Neuron (in vitro differentiated cells): Measurements from ENCODE around the gene PGA4.
"Not testable (repeated sequence)": the region's sequence is repeated elsewhere in the genome, so short reads cannot be mapped to it uniquely, and the experiment has no call there.

ENCODE experiments used
- H2AFZ ChIP-seq: one replicate; pipeline ENCODE4 v1.6.1; 2013; ENCODE audit warnings: low read depth, mild to moderate bottlenecking, inconsistent platforms, low read length, moderate library complexity
- H3K27me3 ChIP-seq: one replicate; pipeline ENCODE4 v1.6.1; 2013; ENCODE audit warnings: low read length; ENCODE audit not compliant: insufficient read depth
- H3K36me3 ChIP-seq: one replicate; pipeline ENCODE4 v1.6.1; 2013; ENCODE audit warnings: low read length; ENCODE audit not compliant: insufficient read depth
- H3K4me1 ChIP-seq: one replicate; pipeline ENCODE4 v1.6.1; 2013; ENCODE audit warnings: low read length; ENCODE audit not compliant: insufficient read depth
- H3K4me3 ChIP-seq: 2 replicates; pipeline ENCODE4 v1.5.1; 2013; ENCODE audit warnings: mild to moderate bottlenecking, low read length, moderate library complexity
- H3K9me3 ChIP-seq: one replicate; pipeline ENCODE4 v1.6.1; 2013; ENCODE audit warnings: low read length

PGA4 gene

GRCh38 chr11:61222047-61222446, at the start of gene PGA4:
PGA4 (plus strand) TSS chr11:61222347; CDS start chr11:61222401, 54 bp downstream.
- H2AFZ ChIP-seq, H3K27me3 ChIP-seq, H3K9me3 ChIP-seq, H3K4me1 ChIP-seq, H3K4me3 ChIP-seq, H3K36me3 ChIP-seq: not testable (repeated sequence)

- Histone ChIP-seq H3K9me3 (no peaks in the 10 kb centered on the region), H2AFZ (no peak overlapping the region), H3K36me3 (no peaks in the 10 kb centered on the region), H3K4me3 (no peak overlapping the region), H3K4me1 (no peaks in the 10 kb centered on the region), H3K27me3 (peaks cover 3% of the 10 kb centered on the region)
Observed at GRCh38 chr11:61172356-61172755, 49.8 kb upstream of the PGA4 start.

GRCh38 chr11:61172888-61173287, 49.3 kb upstream of the PGA4 start:
- no peaks in the 10 kb centered on the region for H3K9me3 ChIP-seq
- peaks cover 3% of the 10 kb centered on the region for H3K27me3 ChIP-seq
- no peaks in the 10 kb centered on the region for H3K36me3 ChIP-seq
- no peaks in the 10 kb centered on the region for H3K4me1 ChIP-seq
- H3K4me3 ChIP-seq: no peak overlapping the region
- H2AFZ ChIP-seq: no peak overlapping the region

- Histone ChIP-seq H3K4me3 (no peak overlapping the region), H3K4me1 (no peaks in the 10 kb centered on the region), H3K9me3 (no peaks in the 10 kb centered on the region), H3K36me3 (no peaks in the 10 kb centered on the region), H2AFZ (no peak overlapping the region), H3K27me3 (peaks cover 3% of the 10 kb centered on the region)
Observed at GRCh38 chr11:61173456-61173855, 48.7 kb upstream of the PGA4 start.

GRCh38 chr11:61174273-61174672, 47.9 kb upstream of the PGA4 start:
- Histone ChIP-seq H3K36me3 (no peaks in the 10 kb centered on the region), H3K27me3 (peaks cover 3% of the 10 kb centered on the region), H2AFZ (no peak overlapping the region), H3K4me3 (no peak overlapping the region), H3K9me3 (no peaks in the 10 kb centered on the region), H3K4me1 (no peaks in the 10 kb centered on the region)

DNA sequence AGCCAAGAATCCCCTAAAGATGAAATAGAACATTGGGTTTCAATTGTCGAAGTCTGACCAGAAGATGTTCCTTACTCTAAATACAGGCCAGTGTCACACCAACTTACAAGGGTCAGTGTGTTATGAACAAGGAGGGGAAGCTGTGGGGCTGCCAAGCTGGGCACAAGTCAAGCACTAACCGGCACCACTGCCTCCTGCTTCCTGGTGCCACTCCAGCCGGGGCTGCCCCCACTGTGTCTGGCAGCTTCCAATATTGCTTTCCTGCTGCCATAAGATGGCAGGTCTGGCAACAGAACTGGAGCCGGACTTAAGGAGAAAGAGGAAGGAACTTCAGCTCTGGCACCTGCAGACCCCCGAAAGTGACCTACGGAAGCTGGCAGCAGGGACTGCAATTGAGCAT, 47.2 kb upstream of the PGA4 start:
- H2AFZ ChIP-seq: no peak overlapping the region
- H3K36me3 ChIP-seq: no peaks in the 10 kb centered on the region
- peaks cover 3% of the 10 kb centered on the region for H3K27me3 ChIP-seq
- H3K4me1 ChIP-seq: no peaks in the 10 kb centered on the region
- H3K4me3 ChIP-seq: no peak overlapping the region
- no peaks in the 10 kb centered on the region for H3K9me3 ChIP-seq

DNA sequence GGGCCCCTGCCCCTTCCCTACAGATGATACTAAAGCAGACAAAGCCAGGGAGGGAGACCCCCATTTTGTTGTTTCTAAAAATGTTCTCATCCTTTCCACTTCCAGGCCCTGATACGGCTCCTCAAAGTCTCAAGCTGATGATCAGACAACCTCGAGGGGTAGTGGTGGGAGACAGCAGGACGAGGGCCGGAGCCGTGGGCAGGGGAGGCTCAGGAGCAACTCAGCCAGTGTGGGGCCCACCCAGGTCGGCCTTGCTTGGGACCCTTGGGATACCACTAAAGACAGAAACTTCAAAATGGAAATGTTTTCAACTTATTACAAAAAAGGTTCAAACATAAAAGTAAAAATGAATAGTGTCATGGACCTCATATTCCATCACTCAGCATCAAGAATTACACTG, 45.7 kb upstream of the PGA4 start:
- Histone ChIP-seq H3K4me1 (no peaks in the 10 kb centered on the region), H2AFZ (no peak overlapping the region), H3K27me3 (peaks cover 3% of the 10 kb centered on the region), H3K36me3 (no peaks in the 10 kb centered on the region), H3K4me3 (no peak overlapping the region), H3K9me3 (no peaks in the 10 kb centered on the region)

DNA sequence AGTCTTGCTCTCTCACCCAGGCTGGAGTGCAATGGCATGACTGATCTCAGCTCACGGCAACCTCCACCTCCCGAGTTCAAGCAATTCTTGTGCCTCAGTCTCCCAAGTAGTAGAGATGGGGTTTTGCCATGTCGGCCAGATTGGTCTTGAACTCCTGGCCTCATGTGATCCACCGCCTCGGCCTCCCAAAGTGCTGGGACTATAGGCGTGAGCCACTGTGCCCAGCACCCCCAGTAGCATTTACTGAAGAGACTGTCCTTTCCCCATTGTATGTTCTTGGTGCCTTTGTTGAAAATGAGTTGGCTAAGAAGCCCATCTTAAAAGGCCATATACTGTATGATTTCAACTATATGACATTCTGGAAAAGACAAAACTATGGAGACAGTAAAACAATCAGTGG, 41.9 kb upstream of the PGA4 start:
- not testable (repeated sequence) for H3K4me3 ChIP-seq, H3K27me3 ChIP-seq, H2AFZ ChIP-seq, H3K4me1 ChIP-seq, H3K36me3 ChIP-seq, H3K9me3 ChIP-seq

DNA sequence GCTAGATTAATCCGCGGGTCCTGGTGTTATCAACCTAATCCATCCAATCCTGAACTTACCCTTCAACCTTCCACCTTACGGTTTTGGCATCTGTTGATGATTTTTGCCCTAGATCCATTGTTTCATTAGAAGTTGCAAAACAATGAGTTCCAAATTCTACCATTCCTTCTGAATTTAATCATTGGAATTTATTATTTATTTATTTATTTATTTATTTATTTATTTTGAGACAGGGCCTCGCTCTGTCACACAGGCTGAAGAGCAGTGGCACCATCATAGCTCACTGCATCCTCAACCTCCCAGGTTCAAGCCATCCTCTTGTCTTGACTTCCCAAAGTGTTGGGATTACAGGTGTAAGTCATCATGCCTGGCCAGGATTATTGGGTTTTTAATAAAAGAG, 40.7 kb upstream of the PGA4 start:
- Histone ChIP-seq H3K4me1 (no peaks in the 10 kb centered on the region), H3K36me3 (no peaks in the 10 kb centered on the region), H3K4me3 (no peak overlapping the region), H3K27me3 (no peaks in the 10 kb centered on the region), H3K9me3 (no peaks in the 10 kb centered on the region), H2AFZ (no peak overlapping the region)

DNA sequence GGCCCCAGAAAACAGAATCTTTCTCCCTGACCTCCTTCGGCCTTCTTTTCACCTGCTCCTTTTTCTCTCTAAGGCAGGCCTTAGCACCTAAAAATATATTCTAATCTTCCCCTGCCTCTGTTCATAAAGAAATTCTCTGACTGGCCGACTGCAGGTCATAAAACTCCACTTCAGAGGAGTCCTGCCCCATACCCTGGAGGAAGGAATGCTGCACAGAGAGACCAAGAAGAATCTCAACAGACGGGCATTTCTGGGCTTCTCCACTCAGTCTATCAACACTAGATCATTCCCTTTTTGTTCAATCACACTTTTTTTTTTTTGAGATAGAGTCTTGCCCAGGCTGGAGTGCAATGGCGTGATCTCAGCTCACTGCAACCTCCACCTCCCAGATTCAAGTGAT, 38.5 kb upstream of the PGA4 start:
- Histone ChIP-seq H2AFZ (no peak overlapping the region), H3K27me3 (no peaks in the 10 kb centered on the region), H3K36me3 (no peaks in the 10 kb centered on the region), H3K4me1 (no peaks in the 10 kb centered on the region), H3K4me3 (no peak overlapping the region), H3K9me3 (no peaks in the 10 kb centered on the region)

- H3K36me3 ChIP-seq: no peaks in the 10 kb centered on the region
- H2AFZ ChIP-seq: no peak overlapping the region
- H3K4me3 ChIP-seq: no peak overlapping the region
- no peaks in the 10 kb centered on the region for H3K27me3 ChIP-seq
- no peaks in the 10 kb centered on the region for H3K9me3 ChIP-seq
- no peaks in the 10 kb centered on the region for H3K4me1 ChIP-seq
Observed at GRCh38 chr11:61186504-61186903, 35.6 kb upstream of the PGA4 start.

DNA sequence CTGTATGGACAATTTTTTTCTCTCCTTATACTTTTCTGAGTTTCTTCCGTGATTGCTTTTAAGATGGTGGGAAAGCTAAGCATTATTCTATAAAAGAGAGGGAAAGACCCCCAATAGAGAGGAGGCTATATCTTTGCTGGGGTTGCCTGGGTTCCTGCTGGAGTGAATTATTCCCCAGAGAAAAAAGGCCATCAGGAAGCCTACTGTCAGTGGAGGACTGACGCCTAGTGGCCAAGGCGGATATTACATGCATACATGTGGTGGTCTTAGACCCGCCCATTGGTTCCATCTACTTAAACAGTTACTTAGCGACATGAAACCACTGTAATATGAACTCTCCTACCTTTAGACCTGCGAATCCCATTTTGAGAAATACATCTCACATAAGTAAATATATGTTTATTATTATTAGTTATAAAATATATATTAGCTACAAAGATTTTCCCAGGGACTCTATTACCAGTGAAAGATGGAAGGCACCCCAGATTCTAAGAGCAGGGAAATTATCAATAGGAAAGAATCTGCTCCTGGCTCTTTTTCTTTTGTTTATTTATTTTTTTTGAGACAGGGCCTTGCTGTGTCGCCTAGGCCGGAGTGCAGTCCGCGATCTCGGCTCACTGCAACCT, 34.5 kb upstream of the PGA4 start:
- no peaks in the 10 kb centered on the region for H3K36me3 ChIP-seq
- no peak overlapping the region for H3K4me3 ChIP-seq
- H3K4me1 ChIP-seq: no peaks in the 10 kb centered on the region
- H3K27me3 ChIP-seq: no peaks in the 10 kb centered on the region
- H2AFZ ChIP-seq: no peak overlapping the region
- no peaks in the 10 kb centered on the region for H3K9me3 ChIP-seq

- Histone ChIP-seq H3K9me3 (no peaks in the 10 kb centered on the region), H2AFZ (no peak overlapping the region), H3K27me3 (no peaks in the 10 kb centered on the region), H3K36me3 (no peaks in the 10 kb centered on the region), H3K4me3 (no peak overlapping the region), H3K4me1 (no peaks in the 10 kb centered on the region)
Observed at GRCh38 chr11:61189933-61190332, 32.2 kb upstream of the PGA4 start.

DNA sequence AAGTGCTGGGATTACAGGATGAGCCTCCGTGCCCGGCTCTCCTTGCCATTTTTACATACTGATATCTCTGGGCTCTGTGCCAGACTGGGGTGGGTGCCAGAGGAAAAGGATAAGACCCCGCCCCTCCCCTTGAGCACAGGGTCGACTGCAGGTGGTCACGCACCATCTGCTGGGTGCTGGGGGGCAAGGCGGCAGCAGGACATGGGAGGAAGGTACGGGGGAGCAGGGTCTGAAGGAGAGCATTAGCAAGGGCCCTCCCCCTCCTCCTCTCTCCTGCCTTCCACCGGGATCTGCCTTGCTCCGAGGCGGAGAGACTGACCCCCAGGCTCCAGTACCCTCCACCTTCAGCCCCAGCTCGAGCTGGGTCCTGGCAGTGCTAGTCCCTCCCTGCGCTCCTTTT, 28.6 kb upstream of the PGA4 start:
- Histone ChIP-seq H3K4me1 (no peaks in the 10 kb centered on the region), H3K36me3 (no peaks in the 10 kb centered on the region), H3K4me3 (no peak overlapping the region), H3K9me3 (no peaks in the 10 kb centered on the region), H3K27me3 (peaks cover 4% of the 10 kb centered on the region), H2AFZ (no peak overlapping the region)
